Measurements from ENCODE around the gene PTPRT. TPM values are rescaled to one million over a fixed set of nuclear protein-coding genes. Genes with fewer than 3 reads are reported as not detected.

The PTPRT gene
- total RNA-seq, 2 experiments from 2014 or later = not detected

- no peak overlapping the region for H3K4me3 Mint-ChIP-seq
- POLR2A ChIA-PET = no interaction called here
- H3K9me3 Mint-ChIP-seq = no peaks in the 10 kb centered on the region
- H3K4me1 Mint-ChIP-seq (ENCODE audit: low read depth) = peaks cover 4% of the 10 kb centered on the region
- TF ChIP-seq CTCF (IDR thresholded peaks at IDR 0.05) = no peak
- H3K27ac Mint-ChIP-seq = no peak overlapping the region
- peaks cover 37% of the 10 kb centered on the region for H3K27me3 Mint-ChIP-seq
- H3K36me3 Mint-ChIP-seq (ENCODE audit: low read depth) = no peaks in the 10 kb centered on the region
- CTCF ChIA-PET = interaction anchor here (2.3 kb wide), 1 partner anchor 10 kb away, joined by 10 read pairs; no protein-coding TSS in a partner anchor
- intact Hi-C loops (cut with micrococcal nuclease) = no loop called here
- no peak for DNase-seq
- no peak for ATAC-seq
These were observed 699 bp downstream of the PTPRT start for GRCh38 chr20:43188861-43189553.

- H3K4me3 Mint-ChIP-seq = no peak overlapping the region
- DNase-seq = no peak
- H3K9me3 Mint-ChIP-seq = no peaks in the 10 kb centered on the region
- no peak overlapping the region for H3K27ac Mint-ChIP-seq
- peaks cover 4% of the 10 kb centered on the region for H3K4me1 Mint-ChIP-seq (ENCODE audit: low read depth)
- H3K27me3 Mint-ChIP-seq = peaks cover 37% of the 10 kb centered on the region
- ChIA-PET POLR2A (no interaction called here), CTCF (interaction anchor here (1.0 to 2.3 kb wide), 2 partner anchors 10 to 11 kb away, joined by 3 to 10 read pairs; no protein-coding TSS in a partner anchor)
- no peak for TF ChIP-seq CTCF (IDR thresholded peaks at IDR 0.05)
- no peaks in the 10 kb centered on the region for H3K36me3 Mint-ChIP-seq (ENCODE audit: low read depth)
- intact Hi-C loops (cut with micrococcal nuclease) = no loop called here
- ATAC-seq = no peak
These were observed 1.5 kb downstream of the PTPRT start for GRCh38 chr20:43188234-43188653.

- ATAC-seq (no peak), DNase-seq (peak; percentile 81)
- peaks cover 37% of the 10 kb centered on the region for H3K27me3 Mint-ChIP-seq
- ChIA-PET POLR2A (interaction anchor here (0.6 kb wide), 1 partner anchor 274 kb away, joined by 5 read pairs; no protein-coding TSS in a partner anchor), CTCF (interaction anchor here (1.0 to 2.3 kb wide), 2 partner anchors 10 to 11 kb away, joined by 3 to 10 read pairs; no protein-coding TSS in a partner anchor)
- H3K4me1 Mint-ChIP-seq (ENCODE audit: low read depth) = peaks cover 4% of the 10 kb centered on the region
- no peak overlapping the region for H3K4me3 Mint-ChIP-seq
- no peaks in the 10 kb centered on the region for H3K9me3 Mint-ChIP-seq
- no peak overlapping the region for H3K27ac Mint-ChIP-seq
- intact Hi-C loops (cut with micrococcal nuclease) = no loop called here
- TF ChIP-seq CTCF (IDR thresholded peaks at IDR 0.05) = peak; percentile 97
- H3K36me3 Mint-ChIP-seq (ENCODE audit: low read depth) = no peaks in the 10 kb centered on the region
These were observed 2.1 kb downstream of the PTPRT start for GRCh38 chr20:43187476-43188233.

- no peak overlapping the region for H3K4me3 Mint-ChIP-seq
- H3K27ac Mint-ChIP-seq = no peak overlapping the region
- POLR2A ChIA-PET = no interaction called here
- CTCF ChIA-PET = interaction anchor here (2.3 kb wide), 1 partner anchor 13 kb away, joined by 10 read pairs; no protein-coding TSS in a partner anchor
- H3K36me3 Mint-ChIP-seq (ENCODE audit: low read depth) = no peaks in the 10 kb centered on the region
- DNase-seq (no peak), ATAC-seq (no peak)
- peaks cover 4% of the 10 kb centered on the region for H3K4me1 Mint-ChIP-seq (ENCODE audit: low read depth)
- no peak for TF ChIP-seq CTCF (IDR thresholded peaks at IDR 0.05)
- H3K27me3 Mint-ChIP-seq = peaks cover 34% of the 10 kb centered on the region
- no peaks in the 10 kb centered on the region for H3K9me3 Mint-ChIP-seq
- intact Hi-C loops (cut with micrococcal nuclease) = no loop called here
These were observed 3.4 kb downstream of the PTPRT start for GRCh38 chr20:43186312-43186711.

GRCh38 chr20:43185901-43186300 lies 3.8 kb downstream of the PTPRT start:
- H3K4me3 Mint-ChIP-seq = no peak overlapping the region
- no peak for TF ChIP-seq CTCF (IDR thresholded peaks at IDR 0.05)
- ChIA-PET POLR2A (no interaction called here), CTCF (no interaction called here)
- H3K27me3 Mint-ChIP-seq = peaks cover 30% of the 10 kb centered on the region
- DNase-seq (no peak), ATAC-seq (no peak)
- intact Hi-C loops (cut with micrococcal nuclease) = no loop called here
- H3K4me1 Mint-ChIP-seq (ENCODE audit: low read depth) = peaks cover 4% of the 10 kb centered on the region
- no peak overlapping the region for H3K27ac Mint-ChIP-seq
- no peaks in the 10 kb centered on the region for H3K9me3 Mint-ChIP-seq
- no peaks in the 10 kb centered on the region for H3K36me3 Mint-ChIP-seq (ENCODE audit: low read depth)

All from activated CD8-positive, alpha-beta T cell treated with anti-CD3 and anti-CD28 coated beads for 36 hours (primary cell).